HG03159 (cell line): Measurements from ENCODE around the gene BTBD6.

ENCODE experiments used
- ATAC-seq: cut with Tn5 transposase; IDR thresholded peaks from one replicate; pipeline ENCODE4 v1.9.1; 2021; ENCODE audit warnings: mild to moderate bottlenecking, moderate library complexity; ENCODE audit not compliant: unreplicated experiment

The BTBD6 gene

GRCh38 chr14:105227346-105227745 is 21.0 kb upstream of the BTBD6 start:
- ATAC-seq = no peak

GRCh38 chr14:105228562-105228961 is 19.8 kb upstream of the BTBD6 start:
- ATAC-seq = no peak

DNA sequence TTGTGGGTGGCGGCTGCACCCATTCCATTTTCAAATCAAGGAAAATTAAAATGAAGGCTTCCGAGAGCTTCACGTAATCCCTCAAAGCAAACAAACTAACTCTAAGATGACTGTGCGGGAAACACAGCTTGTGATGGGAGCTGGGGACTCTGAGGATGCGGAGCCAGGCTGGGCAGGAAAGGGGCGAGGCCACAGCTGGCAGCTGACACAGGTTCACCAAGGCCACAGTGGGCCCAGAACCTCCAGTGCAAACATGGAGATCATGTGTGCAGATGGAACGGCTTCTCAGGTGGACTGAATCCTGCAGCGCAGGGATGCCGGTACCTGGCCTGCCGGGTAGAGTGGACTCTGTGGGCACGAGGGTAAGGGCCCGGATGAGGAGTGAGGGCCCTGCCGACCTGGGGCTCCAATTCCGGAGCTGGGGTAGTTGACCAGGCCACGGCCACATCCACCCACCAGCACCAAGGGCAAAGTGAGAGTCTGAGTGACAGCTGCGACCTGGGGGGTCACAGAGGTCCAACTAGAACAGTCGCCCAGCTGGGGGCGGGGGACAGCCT is 19.2 kb upstream of the BTBD6 start:
- ATAC-seq = no peak

GRCh38 chr14:105240811-105241576 is 7.3 kb upstream of the BTBD6 start:
- no peak for ATAC-seq

GRCh38 chr14:105241641-105242040 is 6.7 kb upstream of the BTBD6 start:
- ATAC-seq = no peak

DNA sequence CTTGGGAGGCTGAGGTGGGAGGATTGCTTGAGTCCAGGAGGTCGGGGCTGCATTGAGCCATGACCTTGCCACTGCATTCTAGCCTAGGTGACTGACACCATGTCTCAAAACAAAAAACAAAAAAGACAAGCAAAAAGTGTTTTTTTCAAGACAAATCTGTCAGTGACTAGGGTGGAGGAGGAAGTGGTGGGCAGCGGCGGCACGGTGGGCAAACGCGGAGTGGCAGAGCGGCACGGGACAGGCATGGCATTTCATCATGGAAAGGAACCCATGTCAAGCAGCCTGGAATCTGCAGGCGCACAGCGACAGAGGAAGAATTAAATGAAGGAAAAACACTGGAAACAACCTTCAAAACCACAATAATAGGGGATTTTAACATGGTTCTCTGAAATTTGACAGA is 4.0 kb upstream of the BTBD6 start:
- no peak for ATAC-seq

- ATAC-seq = no peak
These were observed 1.3 kb upstream of the BTBD6 start for GRCh38 chr14:105247026-105247425.

DNA sequence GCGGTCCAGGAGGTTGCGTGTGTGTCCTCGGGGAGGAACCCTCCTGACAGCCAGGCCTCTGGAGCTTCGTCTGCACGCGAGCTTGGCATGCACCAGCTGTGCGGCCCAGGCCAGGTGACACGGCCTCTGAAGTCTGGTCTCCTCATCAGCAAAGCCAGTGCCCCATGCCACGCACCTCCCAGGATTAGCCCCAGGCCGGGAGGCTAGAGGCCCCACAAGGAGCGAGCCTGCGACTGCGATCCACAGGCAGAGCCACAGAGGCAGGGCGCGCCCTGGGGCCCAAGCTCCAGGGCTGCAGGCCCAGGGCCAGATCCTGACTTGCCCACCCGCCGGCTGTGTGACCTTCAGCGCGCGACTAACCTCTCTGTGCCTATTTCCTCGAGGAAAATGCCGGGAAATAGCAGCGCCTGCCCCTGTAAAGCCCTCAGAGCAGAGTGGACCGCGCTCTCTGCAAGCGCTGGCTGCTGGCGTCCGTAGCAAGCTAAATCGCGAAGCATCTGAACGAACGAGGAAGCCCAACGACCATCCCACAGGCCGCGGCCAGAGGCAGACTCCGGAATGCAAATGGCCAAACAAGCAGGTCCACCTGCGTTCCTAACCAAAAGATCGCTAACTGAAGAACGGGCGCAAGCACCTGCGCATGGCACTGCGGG is 492 bp upstream of the BTBD6 start:
- ATAC-seq = no peak

GRCh38 chr14:105249182-105250007 is 1.1 kb downstream of the BTBD6 start:
- ATAC-seq = no peak

DNA sequence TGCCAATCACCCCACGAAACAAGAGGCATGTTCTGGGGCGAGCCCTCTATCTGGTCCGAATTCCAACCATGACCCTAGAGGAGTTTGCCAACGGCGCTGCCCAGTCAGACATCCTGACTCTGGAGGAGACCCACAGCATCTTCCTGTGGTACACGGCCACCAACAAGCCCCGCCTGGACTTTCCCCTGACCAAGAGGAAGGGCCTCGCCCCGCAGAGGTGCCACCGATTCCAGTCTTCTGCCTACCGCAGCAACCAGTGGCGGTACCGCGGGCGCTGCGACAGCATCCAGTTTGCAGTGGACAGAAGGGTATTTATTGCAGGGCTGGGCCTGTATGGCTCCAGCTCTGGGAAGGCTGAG is 1.7 kb downstream of the BTBD6 start:
- ATAC-seq = no peak

- ATAC-seq = no peak
These were observed 2.7 kb downstream of the BTBD6 start for GRCh38 chr14:105250986-105251385.

GRCh38 chr14:105251920-105252319 is 3.6 kb downstream of the BTBD6 start:
- no peak for ATAC-seq

DNA sequence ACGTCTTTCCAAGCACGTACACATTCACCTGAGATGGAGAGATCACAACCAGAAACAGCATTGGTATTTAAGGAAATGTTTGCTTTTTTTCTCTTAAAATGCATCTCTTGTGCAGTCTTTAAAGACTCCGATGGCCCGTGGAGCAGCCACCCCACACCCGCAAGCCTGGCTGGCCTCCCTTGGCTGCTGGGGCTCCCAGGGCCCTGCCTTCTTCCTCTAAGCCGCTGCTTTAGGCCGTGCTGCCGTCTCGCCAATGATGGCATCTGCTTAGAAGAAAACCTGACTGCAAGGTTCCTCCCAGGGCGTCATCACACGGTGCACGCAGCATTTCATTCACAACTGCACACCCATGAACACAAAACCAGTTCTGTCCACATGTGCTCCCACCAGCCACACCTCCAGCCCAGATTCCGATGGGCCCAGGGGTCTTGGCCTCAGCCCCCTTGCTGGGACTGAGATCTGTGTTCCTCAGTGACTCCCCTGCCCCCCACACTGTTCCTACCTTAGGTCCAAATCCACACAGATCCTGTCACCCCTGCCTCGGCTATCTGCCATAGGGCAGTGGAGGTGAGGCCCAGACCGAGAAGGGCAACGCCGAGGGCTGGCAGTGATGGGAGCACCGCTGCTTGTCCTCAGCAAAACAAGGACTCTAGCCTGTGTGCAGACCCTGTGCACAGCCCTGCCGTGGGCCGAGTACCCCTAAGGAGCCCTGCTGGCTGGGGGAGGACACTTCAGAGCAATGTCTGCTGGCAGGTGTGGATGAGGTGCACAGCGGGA is 4.4 kb downstream of the BTBD6 start:
- no peak for ATAC-seq

GRCh38 chr14:105253329-105253682 is 5.0 kb downstream of the BTBD6 start:
- ATAC-seq = no peak

GRCh38 chr14:105255021-105255507 is 6.7 kb downstream of the BTBD6 start:
- no peak for ATAC-seq

DNA sequence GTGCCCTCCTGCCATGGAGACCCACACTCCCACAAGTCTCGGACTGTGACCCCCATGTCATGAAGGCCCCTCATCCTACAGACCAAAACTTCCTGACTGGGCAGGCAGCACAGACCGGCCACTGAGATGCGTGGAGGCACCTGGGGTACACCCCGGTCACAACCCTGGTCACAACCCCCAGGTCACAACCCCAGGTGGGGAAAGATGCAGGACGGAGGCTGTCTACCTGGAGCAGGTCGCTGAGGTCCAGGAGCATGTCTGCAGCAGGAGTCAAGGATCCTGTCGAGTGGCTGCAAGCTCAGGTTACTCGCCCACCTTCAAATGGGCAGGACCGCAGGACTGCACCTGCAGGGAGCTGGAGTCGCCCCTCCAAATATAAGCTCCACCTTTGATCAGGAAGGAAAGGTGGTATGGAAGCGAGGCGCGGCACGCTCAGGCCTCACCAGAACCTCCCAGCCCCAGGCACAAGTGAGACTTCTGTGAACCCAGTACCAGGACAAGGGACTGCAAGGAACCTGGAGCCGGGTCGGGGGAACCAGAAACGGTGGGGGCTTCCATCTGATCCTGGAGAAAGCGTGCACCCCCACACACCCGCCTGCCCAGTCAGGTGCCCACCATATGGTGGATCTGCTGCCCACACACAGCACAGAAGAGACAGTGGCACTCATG is 8.1 kb downstream of the BTBD6 start:
- no peak for ATAC-seq

DNA sequence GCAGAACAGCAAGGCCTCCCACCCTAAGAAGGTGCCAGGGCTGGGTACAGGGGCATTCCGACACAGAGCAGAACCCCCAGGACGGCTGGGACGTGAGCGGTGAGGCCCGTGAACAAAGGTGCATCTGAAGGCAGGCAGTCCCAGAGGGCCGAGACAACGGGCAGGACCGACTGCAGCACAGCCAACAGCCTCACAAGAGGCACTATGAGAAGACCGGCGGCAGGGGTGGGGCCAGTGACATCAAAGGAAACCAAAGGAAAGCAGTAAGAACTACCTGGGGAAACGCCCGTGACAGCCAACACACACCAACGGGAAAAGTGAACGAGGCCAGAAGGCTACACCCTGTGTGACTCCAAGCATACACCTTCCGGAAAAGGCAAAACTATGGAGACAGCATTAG is 9.1 kb downstream of the BTBD6 start:
- ATAC-seq = no peak

DNA sequence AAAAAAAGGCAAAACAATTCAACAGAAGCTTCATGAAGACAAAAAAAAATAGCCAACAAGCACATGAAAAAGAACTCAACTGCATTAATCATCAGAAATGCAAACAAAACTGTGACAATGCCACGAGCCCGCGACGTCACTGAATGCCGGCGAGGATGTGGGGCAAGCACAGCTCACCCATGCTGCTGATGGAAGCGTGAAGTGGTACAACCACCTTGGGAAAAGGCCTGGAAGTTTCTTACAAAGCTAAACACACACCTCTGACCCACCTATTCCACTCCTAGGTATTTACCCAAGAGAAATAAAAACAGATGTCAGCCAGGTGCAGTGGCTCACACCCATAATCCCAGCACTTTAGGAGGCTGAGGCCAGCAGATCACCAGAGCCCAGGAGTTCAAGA is 10.5 kb downstream of the BTBD6 start:
- no peak for ATAC-seq

DNA sequence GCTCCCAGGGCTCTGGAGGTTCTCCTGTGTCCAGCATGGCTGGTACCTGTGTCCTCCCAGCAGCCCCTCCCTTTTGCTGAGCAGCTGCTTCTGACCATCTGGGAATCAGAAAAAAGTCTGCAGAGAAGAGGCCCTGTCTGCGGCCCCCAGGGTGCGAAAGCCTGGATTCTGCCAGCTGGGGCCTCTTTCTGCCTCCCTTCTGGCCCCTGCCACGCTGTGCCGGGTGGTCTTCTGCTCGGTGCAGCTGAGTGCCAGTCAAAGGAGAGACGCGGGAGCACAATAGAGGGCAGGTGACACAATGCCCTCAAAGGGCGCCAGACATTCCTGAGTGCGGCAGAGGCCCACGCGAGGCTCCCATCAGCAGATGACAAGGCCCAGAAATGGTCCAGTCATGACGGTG is 12.6 kb downstream of the BTBD6 start:
- ATAC-seq = no peak

DNA sequence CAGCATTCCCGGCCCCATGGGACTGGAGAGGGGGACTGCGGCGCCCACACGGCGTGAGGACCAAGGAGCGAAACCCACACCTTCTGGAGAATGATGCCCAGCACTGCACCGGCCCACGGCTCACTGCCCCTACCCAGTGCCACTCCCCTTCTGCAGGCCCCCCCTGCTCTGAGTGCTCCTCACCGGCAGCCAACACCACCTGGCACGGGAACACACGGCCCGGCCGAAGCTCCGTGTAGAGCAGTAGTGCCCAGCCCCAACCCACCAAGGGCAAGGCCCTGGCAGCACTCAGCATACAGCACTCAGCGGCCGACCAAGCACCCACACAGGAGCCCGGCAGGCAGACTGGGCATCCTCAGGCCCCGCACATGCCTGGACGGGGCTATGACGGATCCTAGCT is 13.4 kb downstream of the BTBD6 start:
- ATAC-seq = no peak
